H9 (cell line): ENCODE measurements around the gene PRPF8. TPM values are rescaled to one million over a fixed set of nuclear protein-coding genes. Genes with fewer than 3 reads are reported as not detected.

ENCODE experiments used
- DNase-seq: peaks from one replicate; pipeline ENCODE4 v3.0.0-alpha.2; 2017
- H2AFZ ChIP-seq: one replicate; pipeline ENCODE4 v1.6.1; 2013; ENCODE audit warnings: mild to moderate bottlenecking, low read length, control low read depth, moderate library complexity
- H2AK5ac ChIP-seq: 2 replicates; pipeline ENCODE4 v1.6.1; 2013; ENCODE audit warnings: low read length, control low read depth, mixed read lengths; ENCODE audit not compliant: insufficient read length
- H2BK120ac ChIP-seq: one replicate; pipeline ENCODE4 v1.6.1; 2013; ENCODE audit warnings: low read depth, mild to moderate bottlenecking, low read length, control low read depth, inconsistent platforms; ENCODE audit not compliant: poor library complexity, severe bottlenecking
- H2BK12ac ChIP-seq: 2 replicates; pipeline ENCODE4 v1.6.1; 2013; ENCODE audit warnings: low read length, control low read depth, mixed read lengths, low read depth; ENCODE audit not compliant: insufficient read length
- H2BK15ac ChIP-seq: 2 replicates; pipeline ENCODE4 v1.6.1; 2013; ENCODE audit warnings: low read depth, low read length, control low read depth
- H2BK20ac ChIP-seq: one replicate; pipeline ENCODE4 v1.6.1; 2013; ENCODE audit warnings: low read depth, mild to moderate bottlenecking, low read length, control low read depth, inconsistent platforms; ENCODE audit not compliant: poor library complexity, severe bottlenecking
- H2BK5ac ChIP-seq: 2 replicates; pipeline ENCODE4 v1.6.1; 2013; ENCODE audit warnings: low read length, control low read depth, mixed read lengths; ENCODE audit not compliant: insufficient read length
- H3K14ac ChIP-seq: 2 replicates; pipeline ENCODE4 v1.6.1; 2013; ENCODE audit warnings: low read length, control low read depth; ENCODE audit not compliant: insufficient read depth
- H3K18ac ChIP-seq: 2 replicates; pipeline ENCODE4 v1.6.1; 2013; ENCODE audit warnings: low read depth, mild to moderate bottlenecking, mixed read lengths, low read length, control low read depth; ENCODE audit not compliant: insufficient read length
- H3K23ac ChIP-seq: 2 replicates; pipeline ENCODE4 v1.6.1; 2013; ENCODE audit warnings: low read length, control low read depth, mixed read lengths, low read depth; ENCODE audit not compliant: insufficient read length
- H3K23me2 ChIP-seq: 2 replicates; pipeline ENCODE4 v1.6.1; 2013; ENCODE audit warnings: low read depth, mild to moderate bottlenecking, mixed read lengths, low read length, control low read depth; ENCODE audit not compliant: insufficient read length, poor library complexity, severe bottlenecking
- H3K27ac ChIP-seq: 2 replicates; pipeline ENCODE4 v1.5.1; 2013; ENCODE audit warnings: low read length, control low read depth, mixed read lengths, low read depth; ENCODE audit not compliant: insufficient read length
- H3K27me3 ChIP-seq: 2 replicates; pipeline ENCODE4 v1.6.1; 2013; ENCODE audit warnings: low read length, control low read depth, inconsistent platforms; ENCODE audit not compliant: insufficient read depth
- H3K4ac ChIP-seq: 2 replicates; pipeline ENCODE4 v1.6.1; 2013; ENCODE audit warnings: low read depth, mild to moderate bottlenecking, control low read depth, inconsistent platforms, low read length, moderate library complexity
- H3K4me1 ChIP-seq: 2 replicates; pipeline ENCODE4 v1.6.1; 2013; ENCODE audit warnings: low read length, control low read depth, inconsistent platforms; ENCODE audit not compliant: insufficient read depth
- H3K4me2 ChIP-seq: 2 replicates; pipeline ENCODE4 v1.6.1; 2013; ENCODE audit warnings: low read length, control low read depth, mixed read lengths; ENCODE audit not compliant: insufficient read length, insufficient read depth
- H3K56ac ChIP-seq: 2 replicates; pipeline ENCODE4 v1.6.1; 2013; ENCODE audit warnings: low read depth, mild to moderate bottlenecking, mixed read lengths, low read length, control low read depth; ENCODE audit not compliant: insufficient read length
- H3K79me1 ChIP-seq: 2 replicates; pipeline ENCODE4 v1.6.1; 2013; ENCODE audit warnings: low read depth, mild to moderate bottlenecking, moderate library complexity, low read length, control low read depth, inconsistent platforms; ENCODE audit not compliant: insufficient read depth, poor library complexity, severe bottlenecking
- H3K79me2 ChIP-seq: 2 replicates; pipeline ENCODE4 v1.6.1; 2013; ENCODE audit warnings: low read length, control low read depth, inconsistent platforms; ENCODE audit not compliant: insufficient read depth
- H3K9ac ChIP-seq: 2 replicates; pipeline ENCODE4 v1.6.1; 2013; ENCODE audit warnings: low read length, control low read depth, mixed read lengths; ENCODE audit not compliant: insufficient read length; ENCODE audit errors: extremely low read depth
- H3K9me3 ChIP-seq: one replicate; pipeline ENCODE4 v1.6.1; 2013; ENCODE audit warnings: low read depth, low read length, inconsistent platforms; ENCODE audit not compliant: control insufficient read depth
- H3T11ph ChIP-seq: one replicate; pipeline ENCODE4 v1.6.1; 2013; ENCODE audit warnings: mild to moderate bottlenecking, low read length, control low read depth, inconsistent platforms
- H4K20me1 ChIP-seq: one replicate; pipeline ENCODE4 v1.6.1; 2013; ENCODE audit not compliant: control insufficient read depth, insufficient read length, insufficient read depth
- H4K5ac ChIP-seq: 2 replicates; pipeline ENCODE4 v1.6.1; 2013; ENCODE audit warnings: low read depth, mild to moderate bottlenecking, mixed read lengths, low read length, control low read depth; ENCODE audit not compliant: insufficient read length
- H4K8ac ChIP-seq: replicated peaks from 2 replicates; pipeline ENCODE4 v1.6.1; 2013; ENCODE audit warnings: low read length, control low read depth, mixed read lengths, low read depth; ENCODE audit not compliant: insufficient read length
- H4K91ac ChIP-seq: 2 replicates; pipeline ENCODE4 v1.6.1; 2013; ENCODE audit warnings: low read depth, mild to moderate bottlenecking, moderate library complexity, mixed read lengths, low read length, control low read depth; ENCODE audit not compliant: insufficient read length
- H3K27ac Mint-ChIP-seq, 3 experiments: 2 replicates in 2 of 3; 3 replicates in 1 of 3; pipeline ENCODE4 v1.8.0; 2020 to 2021; ENCODE audit warnings: mixed read lengths in 3 of 3, mild to moderate bottlenecking in 1 of 3, moderate library complexity in 1 of 3
- H3K27me3 Mint-ChIP-seq: 2 replicates; pipeline ENCODE4 v1.8.0; 2021; ENCODE audit warnings: low read depth, mild to moderate bottlenecking, moderate library complexity, mixed read lengths
- H3K36me3 Mint-ChIP-seq, 3 experiments: 2 replicates in 2 of 3; 3 replicates in 1 of 3; pipeline ENCODE4 v1.8.0; 2020 to 2021; ENCODE audit warnings: low read depth in 3 of 3, mixed read lengths in 3 of 3; ENCODE audit not compliant: insufficient read depth in 1 of 3
- H3K4me1 Mint-ChIP-seq, 2 experiments: 2 replicates each; pipeline ENCODE4 v1.8.0; 2020; ENCODE audit warnings: mixed read lengths in 2 of 2
- H3K4me3 Mint-ChIP-seq, 2 experiments: 2 replicates in 1 of 2; 3 replicates in 1 of 2; pipeline ENCODE4 v1.8.0; 2020 to 2021; ENCODE audit warnings: mild to moderate bottlenecking in 2 of 2, mixed read lengths in 2 of 2, moderate library complexity in 1 of 2
- H3K9me3 Mint-ChIP-seq, 2 experiments: 2 replicates in 1 of 2; 3 replicates in 1 of 2; pipeline ENCODE4 v1.8.0; 2020; ENCODE audit warnings: mild to moderate bottlenecking in 2 of 2, mixed read lengths in 2 of 2, moderate library complexity in 1 of 2
- CTCF ChIP-seq: fragments of 200-600 bp; sonication (generic); conservative IDR thresholded peaks from 3 replicates; pipeline ENCODE4 v1.8.0; 2021; ENCODE audit warnings: antibody characterized with exemption, mild to moderate bottlenecking
- WGBS: extraction: QIAGEN DNeasy Blood & Tissue Kit; methylation state at CpG from one replicate; pipeline ENCODE4 v1.1.7; 2013; ENCODE audit warnings: missing lambda C conversion rate, low lambda C conversion rate, mixed read lengths; ENCODE audit not compliant: insufficient read length; ENCODE audit errors: extremely low coverage; 5-methylcytosine and 5-hydroxymethylcytosine counted together
- total RNA-seq: library from RNA; stranded (reverse); gene quantifications from 2 replicates; pipeline ENCODE4 v1.2.1, GENCODE V29; 2021

The PRPF8 gene
- total RNA-seq, 1 experiment from 2014 or later, result 408 TPM

GRCh38 chr17:1601571-1601970, 83.1 kb downstream of the PRPF8 start:
- Histone ChIP-seq H3T11ph (no peak overlapping the region), H3K23ac (no peak overlapping the region), H3K9me3 (no peaks in the 10 kb centered on the region), H3K4me2 (no peak overlapping the region), H2BK12ac (no peak overlapping the region), H4K20me1 (no peaks in the 10 kb centered on the region), H3K4ac (no peak overlapping the region), H3K23me2 (no peaks in the 10 kb centered on the region), H4K91ac (no peak overlapping the region), H3K9ac (no peak overlapping the region), H3K18ac (no peak overlapping the region), H2AK5ac (no peak overlapping the region), H2BK5ac (no peak overlapping the region), H3K27ac (no peak overlapping the region), H2BK20ac (no peak overlapping the region), H3K4me1 (peaks cover 5% of the 10 kb centered on the region; the same call in 1 of the 2 replicates), H4K5ac (no peak overlapping the region), H2BK120ac (no peak overlapping the region), H3K27me3 (no peaks in the 10 kb centered on the region), H3K56ac (no peak overlapping the region), H2AFZ (no peak overlapping the region), H3K79me1 (no peaks in the 10 kb centered on the region), H4K8ac (no peak overlapping the region), H3K14ac (no peak overlapping the region), H2BK15ac (no peak overlapping the region), H3K79me2 (no peaks in the 10 kb centered on the region)
- no peak for TF ChIP-seq CTCF
- no peak overlapping the region for H3K4me3 Mint-ChIP-seq
- H3K4me1 Mint-ChIP-seq, result peaks cover 3 to 12% of the 10 kb centered on the region in 2 experiments
- peaks cover 10 to 15% (median 13%) of the 10 kb centered on the region in 3 experiments for H3K36me3 Mint-ChIP-seq
- DNase-seq, result no peak
- H3K9me3 Mint-ChIP-seq, result peaks cover 8 to 9% of the 10 kb centered on the region in 2 experiments
- H3K27me3 Mint-ChIP-seq, result no peaks in the 10 kb centered on the region
- no peak overlapping the region; a peak in 1 of 7 replicates for H3K27ac Mint-ChIP-seq
- WGBS, result no CpG with 5 or more reads among the region's 14 CpGs

Other genes with a start within 250 kb of the PRPF8 start
- 58.9 and 60.5 TPM in 2 replicates for gene CRK, start 228.6 kb downstream of the PRPF8 start, total RNA-seq
- 86.5 and 87.4 TPM in 2 replicates for gene MYO1C, start 192.2 kb downstream of the PRPF8 start, total RNA-seq
- 28.1 and 29.4 TPM in 2 replicates for gene INPP5K, start 168.3 kb downstream of the PRPF8 start, total RNA-seq
- 68.9 and 74.2 TPM in 2 replicates for gene PITPNA, start 122.1 kb downstream of the PRPF8 start, total RNA-seq
- gene SLC43A2, start 56.0 kb downstream of the PRPF8 start, total RNA-seq, result 11.8 and 12.9 TPM in 2 replicates
- 2.1 and 2.4 TPM in 2 replicates for gene SCARF1, start 39.1 kb downstream of the PRPF8 start, total RNA-seq
- gene RILP, start 35.0 kb downstream of the PRPF8 start, total RNA-seq, result 5.4 and 6.0 TPM in 2 replicates
- 1.3 and 1.5 TPM in 2 replicates for gene TLCD2, start 25.5 kb upstream of the PRPF8 start, total RNA-seq
- 20.2 and 22.5 TPM in 2 replicates for gene WDR81, start 39.8 kb upstream of the PRPF8 start, total RNA-seq
- gene SERPINF2, start 58.0 kb upstream of the PRPF8 start, total RNA-seq, result 0.50 and 0.68 TPM in 2 replicates
- gene SERPINF1, start 77.2 kb upstream of the PRPF8 start, total RNA-seq, result 19.6 and 22.5 TPM in 2 replicates
- 28.8 and 29.0 TPM in 2 replicates for gene SMYD4, start 145.0 kb upstream of the PRPF8 start, total RNA-seq
- gene RPA1, start 145.1 kb upstream of the PRPF8 start, total RNA-seq, result 215 and 220 TPM in 2 replicates